Measurements from ENCODE around the gene STIP1. TPM values are rescaled to one million over a fixed set of nuclear protein-coding genes. Genes with fewer than 3 reads are reported as not detected.

The STIP1 gene
- total and polyA plus RNA-seq, 2 of the 4 experiments (the other 2 are of a cell fraction) = 201 to 489 TPM

DNA sequence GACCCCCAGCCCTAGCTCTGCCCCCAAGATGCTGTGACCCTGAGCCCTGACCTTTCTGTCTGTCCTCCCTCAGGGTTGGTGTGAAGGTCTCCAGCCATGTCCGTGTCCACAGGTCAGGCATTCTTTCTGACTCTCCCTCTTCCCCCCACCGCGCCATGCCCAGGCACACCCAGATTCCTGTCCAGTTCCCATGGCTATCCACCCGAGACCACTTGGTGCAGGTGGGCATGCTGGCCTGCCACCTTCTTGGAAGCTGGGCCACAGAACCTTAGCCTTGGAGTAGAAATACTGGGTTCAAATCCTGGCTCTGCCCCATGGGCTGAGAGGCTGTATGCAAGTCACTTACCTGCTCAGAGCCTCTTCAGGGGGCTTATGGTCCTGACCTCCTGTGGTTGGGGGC lies 63.1 kb downstream of the STIP1 start:
- Histone ChIP-seq H4K5ac (ENCODE audit: low read depth, low read length) (no peak overlapping the region), H2BK15ac (ENCODE audit: low read depth, low read length) (no peak overlapping the region), H3K27ac (ENCODE audit: insufficient read depth, low read length) (no peak overlapping the region), H2AK5ac (ENCODE audit: low read depth, low read length) (no peak overlapping the region), H3K23ac (ENCODE audit: low read depth, low read length) (no peak overlapping the region), H3K9me1 (ENCODE audit: insufficient read depth, low read length) (no peaks in the 10 kb centered on the region), H4K8ac (ENCODE audit: low read depth in 2 of 2, low read length in 2 of 2) (no peak overlapping the region), H3K9me3 (ENCODE audit: control insufficient read depth, insufficient read depth, low read length) (no peaks in the 10 kb centered on the region), H3K56ac (ENCODE audit: extremely low read depth, insufficient read depth, low read length) (no peak overlapping the region), H3K4me3 (ENCODE audit: insufficient read depth, low read depth, low read length) (no peak overlapping the region), H3K18ac (ENCODE audit: low read depth, low read length) (no peak overlapping the region), H3K9ac (ENCODE audit: low read depth, low read length) (no peak overlapping the region), H2BK120ac (ENCODE audit: low read depth, low read length) (no peak overlapping the region), H3K36me3 (ENCODE audit: control insufficient read depth, insufficient read depth, low read length) (peaks cover 3% of the 10 kb centered on the region; the same call in 1 of the 2 replicates), H2AK9ac (replicated peaks; ENCODE audit: low read depth, low read length, poor library complexity) (no peak overlapping the region), H2AFZ (replicated peaks; ENCODE audit: low read length, poor library complexity) (no peak overlapping the region), H3K4ac (ENCODE audit: low read depth, low read length) (no peak overlapping the region; the same call in 1 of the 2 replicates), H2BK20ac (ENCODE audit: low read depth, low read length) (no peak overlapping the region), H3K79me1 (ENCODE audit: low read depth in 1 of 2, low read length in 2 of 2) (peaks cover 8 to 36% of the 10 kb centered on the region in 2 experiments), H3K4me1 (ENCODE audit: control insufficient read depth, insufficient read depth, low read length) (peaks cover 13% of the 10 kb centered on the region), H4K91ac (ENCODE audit: insufficient read depth, low read depth, low read length) (peak overlapping the region; percentile 41; the same call in 1 of the 2 replicates), H4K20me1 (ENCODE audit: insufficient read depth, low read length) (peaks cover 21% of the 10 kb centered on the region), H3K4me2 (ENCODE audit: low read depth, low read length) (no peak overlapping the region), H3K27me3 (ENCODE audit: control insufficient read depth, insufficient read depth, low read length) (no peaks in the 10 kb centered on the region), H3K14ac (replicated peaks; ENCODE audit: low read depth, low read length) (no peak overlapping the region), H2BK5ac (ENCODE audit: low read depth, low read length, poor library complexity, severe bottlenecking) (no peak overlapping the region)
- dilution Hi-C loops (cut with HindIII; ENCODE audit: low sequenced_read_pairs, unreplicated experiment) = no loop called here
- intact Hi-C loops (cut with micrococcal nuclease) = no loop called here
- DNase-seq (no peak), ATAC-seq (ENCODE audit: low read depth) (no peak)
- TF ChIP-seq, protein P1, sequence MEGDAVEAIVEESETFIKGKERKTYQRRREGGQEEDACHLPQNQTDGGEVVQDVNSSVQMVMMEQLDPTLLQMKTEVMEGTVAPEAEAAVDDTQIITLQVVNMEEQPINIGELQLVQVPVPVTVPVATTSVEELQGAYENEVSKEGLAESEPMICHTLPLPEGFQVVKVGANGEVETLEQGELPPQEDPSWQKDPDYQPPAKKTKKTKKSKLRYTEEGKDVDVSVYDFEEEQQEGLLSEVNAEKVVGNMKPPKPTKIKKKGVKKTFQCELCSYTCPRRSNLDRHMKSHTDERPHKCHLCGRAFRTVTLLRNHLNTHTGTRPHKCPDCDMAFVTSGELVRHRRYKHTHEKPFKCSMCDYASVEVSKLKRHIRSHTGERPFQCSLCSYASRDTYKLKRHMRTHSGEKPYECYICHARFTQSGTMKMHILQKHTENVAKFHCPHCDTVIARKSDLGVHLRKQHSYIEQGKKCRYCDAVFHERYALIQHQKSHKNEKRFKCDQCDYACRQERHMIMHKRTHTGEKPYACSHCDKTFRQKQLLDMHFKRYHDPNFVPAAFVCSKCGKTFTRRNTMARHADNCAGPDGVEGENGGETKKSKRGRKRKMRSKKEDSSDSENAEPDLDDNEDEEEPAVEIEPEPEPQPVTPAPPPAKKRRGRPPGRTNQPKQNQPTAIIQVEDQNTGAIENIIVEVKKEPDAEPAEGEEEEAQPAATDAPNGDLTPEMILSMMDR (conservative IDR thresholded peaks at IDR 0.05; ENCODE audit: low read depth, low read length) = no peak
- no peak for TF ChIP-seq RFX5 (IDR thresholded peaks at IDR 0.05; ENCODE audit: low read depth, low read length)
- TF ChIP-seq, protein P2, sequence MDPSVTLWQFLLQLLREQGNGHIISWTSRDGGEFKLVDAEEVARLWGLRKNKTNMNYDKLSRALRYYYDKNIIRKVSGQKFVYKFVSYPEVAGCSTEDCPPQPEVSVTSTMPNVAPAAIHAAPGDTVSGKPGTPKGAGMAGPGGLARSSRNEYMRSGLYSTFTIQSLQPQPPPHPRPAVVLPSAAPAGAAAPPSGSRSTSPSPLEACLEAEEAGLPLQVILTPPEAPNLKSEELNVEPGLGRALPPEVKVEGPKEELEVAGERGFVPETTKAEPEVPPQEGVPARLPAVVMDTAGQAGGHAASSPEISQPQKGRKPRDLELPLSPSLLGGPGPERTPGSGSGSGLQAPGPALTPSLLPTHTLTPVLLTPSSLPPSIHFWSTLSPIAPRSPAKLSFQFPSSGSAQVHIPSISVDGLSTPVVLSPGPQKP (IDR thresholded peaks at IDR 0.05; ENCODE audit: borderline replicate concordance, low read depth, low read length) = no peak
- no peak for TF ChIP-seq SMC3 (IDR thresholded peaks at IDR 0.05; ENCODE audit: low read depth, low read length)
- TF ChIP-seq, protein P3, sequence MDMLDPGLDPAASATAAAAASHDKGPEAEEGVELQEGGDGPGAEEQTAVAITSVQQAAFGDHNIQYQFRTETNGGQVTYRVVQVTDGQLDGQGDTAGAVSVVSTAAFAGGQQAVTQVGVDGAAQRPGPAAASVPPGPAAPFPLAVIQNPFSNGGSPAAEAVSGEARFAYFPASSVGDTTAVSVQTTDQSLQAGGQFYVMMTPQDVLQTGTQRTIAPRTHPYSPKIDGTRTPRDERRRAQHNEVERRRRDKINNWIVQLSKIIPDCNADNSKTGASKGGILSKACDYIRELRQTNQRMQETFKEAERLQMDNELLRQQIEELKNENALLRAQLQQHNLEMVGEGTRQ (IDR thresholded peaks at IDR 0.05; ENCODE audit: low read depth, low read length) = no peak
- no peak for TF ChIP-seq POLR2A (IDR thresholded peaks at IDR 0.05; ENCODE audit: low read depth, low read length)
- TF ChIP-seq RAD21 (IDR thresholded peaks at IDR 0.05; ENCODE audit: low read length) = no peak
- TF ChIP-seq NFE2L2 (IDR thresholded peaks at IDR 0.05; ENCODE audit: low read depth, low read length) = no peak
- TF ChIP-seq MAZ (IDR thresholded peaks at IDR 0.05; ENCODE audit: borderline replicate concordance, low read depth, low read length) = no peak
- ChIA-PET POLR2A (ENCODE audit: unreplicated experiment) (interaction anchor here (0.9 kb wide), 1 partner anchor 19 kb away, joined by 3 read pairs; no protein-coding TSS in a partner anchor), CTCF (no interaction called here)
- in situ Hi-C loops (cut with MboI; ENCODE audit: low sequenced_read_pairs) = no loop called here
- WGBS, 2 experiments (ENCODE audit: extremely low coverage in 2 of 2, insufficient read length in 1 of 2) = 100% methylated on average over 2 of the region's 4 CpGs; no CpG with 5 or more reads in 1 of the 2 experiments
- no TSS peak for BruUV-seq (replicated peaks)
